Measurements from ENCODE around the gene ARPP21.

The ARPP21 gene

GRCh38 chr3:35737527-35737926 is 98.2 kb downstream of the ARPP21 start:
- DNase-seq (ENCODE audit: low read depth in 2 of 2): no peak

GRCh38 chr3:35737934-35738706 is 98.8 kb downstream of the ARPP21 start:
- no peak for DNase-seq (ENCODE audit: low read depth in 2 of 2)

- DNase-seq (ENCODE audit: low read depth in 2 of 2): no peak
Observed at GRCh38 chr3:35739181-35739809, 100.0 kb downstream of the ARPP21 start.

DNA sequence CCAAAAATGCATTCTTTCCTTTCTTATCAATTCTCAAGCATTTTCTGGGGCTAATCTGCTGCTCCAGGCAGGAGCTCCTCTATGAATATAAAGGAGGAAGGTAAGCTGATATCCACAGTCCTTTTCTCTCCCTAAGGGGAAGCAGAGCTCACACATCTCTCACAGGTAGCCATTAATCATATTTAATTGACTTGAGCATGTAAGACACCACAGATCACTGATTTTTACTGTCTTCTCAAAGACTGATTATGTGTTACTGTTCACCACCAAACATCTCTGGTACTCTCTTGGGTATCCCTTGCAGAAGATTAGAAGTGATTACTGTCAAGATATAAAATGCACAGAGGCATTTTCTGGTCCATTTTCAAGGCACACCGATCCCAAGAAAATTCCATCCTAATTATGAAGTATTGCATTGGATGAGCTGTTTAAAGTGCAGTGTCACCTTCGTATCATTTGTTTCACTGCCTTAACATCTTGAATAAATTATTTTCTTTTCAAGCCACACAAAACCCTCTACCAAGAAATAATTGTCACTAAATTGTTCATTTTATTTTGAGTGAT is 100.7 kb downstream of the ARPP21 start:
- DNase-seq (ENCODE audit: low read depth in 2 of 2): no peak

DNA sequence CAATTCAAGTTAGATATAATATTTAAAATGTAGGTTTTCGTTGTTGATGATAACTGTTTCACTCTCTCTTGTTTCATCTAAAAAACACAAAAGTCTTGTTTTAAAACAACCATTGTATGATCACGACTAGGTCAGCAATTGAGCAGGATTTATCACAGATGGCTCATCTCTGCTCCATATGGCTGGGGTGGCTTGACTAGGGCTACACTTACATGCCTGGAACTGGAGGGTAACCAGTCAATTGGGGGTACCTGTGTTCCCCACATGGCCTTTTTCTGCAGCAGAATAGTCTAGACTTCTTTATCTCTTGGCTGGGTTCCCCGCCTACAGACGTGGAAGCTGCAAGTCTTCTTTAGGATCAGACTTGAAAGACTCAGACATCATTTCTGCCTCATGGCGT is 103.9 kb downstream of the ARPP21 start:
- no peak for DNase-seq (ENCODE audit: low read depth in 2 of 2)

- no peak for DNase-seq (ENCODE audit: low read depth in 2 of 2)
Observed at GRCh38 chr3:35744419-35744818, 105.1 kb downstream of the ARPP21 start.

- DNase-seq (ENCODE audit: low read depth in 2 of 2): no peak
Observed at GRCh38 chr3:35745351-35745750, 106.0 kb downstream of the ARPP21 start.

DNA sequence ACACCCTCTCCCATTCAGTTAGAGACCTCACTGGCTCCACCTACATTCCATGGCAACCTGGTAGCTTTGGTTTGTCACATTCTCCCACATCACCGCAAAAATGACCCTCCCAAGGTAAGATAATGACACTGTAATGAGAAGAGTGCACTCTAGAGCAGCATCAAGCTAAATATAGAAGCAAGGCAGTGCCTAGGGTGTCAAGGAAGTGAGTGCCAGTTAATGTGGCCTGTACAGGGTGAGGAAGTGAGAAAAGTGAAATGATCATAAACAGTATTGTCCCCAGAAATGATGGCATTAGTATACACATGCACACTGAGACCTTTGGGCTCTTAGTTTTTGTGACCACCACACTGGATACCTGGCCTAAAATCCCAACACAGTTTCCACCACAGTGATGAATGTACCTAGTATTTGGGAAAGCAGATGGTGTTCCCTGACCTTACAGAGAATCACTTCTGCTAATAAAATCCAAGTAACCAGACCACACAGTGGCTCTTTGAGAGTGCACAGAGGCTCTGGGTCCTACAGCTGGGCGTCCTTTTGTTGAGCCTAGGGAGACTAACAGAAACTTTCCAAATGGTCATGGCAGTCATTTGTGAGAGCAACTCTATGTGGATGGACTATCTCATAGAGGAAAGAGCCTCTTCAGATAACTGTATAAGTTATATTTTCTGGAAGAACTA is 106.6 kb downstream of the ARPP21 start:
- DNase-seq (ENCODE audit: low read depth in 2 of 2): no peak

DNA sequence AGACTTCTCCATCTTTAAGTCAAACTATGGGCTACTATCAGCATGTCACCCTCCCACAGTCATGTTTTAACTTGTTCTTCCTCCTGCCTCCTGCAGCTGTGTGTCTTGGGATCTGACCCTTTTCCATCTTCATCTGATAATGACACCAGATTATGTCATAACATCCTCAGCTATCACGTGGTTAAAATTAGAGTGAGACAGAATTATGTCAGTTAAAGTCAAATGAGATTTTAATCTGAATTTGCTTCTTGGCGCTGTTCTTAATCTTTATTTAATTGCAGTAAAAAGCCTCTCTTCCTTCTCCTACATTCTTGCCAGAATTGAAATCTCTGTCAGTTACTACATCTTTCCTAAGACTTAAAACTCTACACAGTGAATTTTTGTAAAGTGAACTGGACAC is 107.2 kb downstream of the ARPP21 start:
- no peak for DNase-seq (ENCODE audit: low read depth in 2 of 2)

- DNase-seq (ENCODE audit: low read depth in 2 of 2): no peak
Observed at GRCh38 chr3:35748144-35748543, 108.8 kb downstream of the ARPP21 start.

DNA sequence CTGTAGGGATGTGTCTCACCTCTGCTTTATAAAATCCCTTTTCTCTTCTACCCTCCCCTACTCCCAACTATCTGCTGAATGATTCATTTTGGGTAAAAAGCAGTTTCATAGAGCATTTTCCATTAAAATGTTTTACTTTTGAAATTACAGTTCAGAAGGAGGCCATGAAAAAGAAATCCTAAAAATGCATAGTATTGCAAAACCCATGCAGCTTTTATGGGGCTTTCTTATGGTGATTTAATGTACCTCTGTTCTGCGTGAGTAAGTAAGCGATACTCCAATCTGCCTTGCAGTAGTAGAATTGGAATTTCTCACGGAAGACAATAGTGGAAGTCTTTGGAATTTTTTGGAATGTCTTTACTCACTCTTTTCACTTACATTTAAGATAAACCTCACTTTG is 111.9 kb downstream of the ARPP21 start:
- DNase-seq (ENCODE audit: low read depth in 2 of 2): no peak

- no peak for DNase-seq (ENCODE audit: low read depth in 2 of 2)
Observed at GRCh38 chr3:35757991-35758757, 118.8 kb downstream of the ARPP21 start.

DNA sequence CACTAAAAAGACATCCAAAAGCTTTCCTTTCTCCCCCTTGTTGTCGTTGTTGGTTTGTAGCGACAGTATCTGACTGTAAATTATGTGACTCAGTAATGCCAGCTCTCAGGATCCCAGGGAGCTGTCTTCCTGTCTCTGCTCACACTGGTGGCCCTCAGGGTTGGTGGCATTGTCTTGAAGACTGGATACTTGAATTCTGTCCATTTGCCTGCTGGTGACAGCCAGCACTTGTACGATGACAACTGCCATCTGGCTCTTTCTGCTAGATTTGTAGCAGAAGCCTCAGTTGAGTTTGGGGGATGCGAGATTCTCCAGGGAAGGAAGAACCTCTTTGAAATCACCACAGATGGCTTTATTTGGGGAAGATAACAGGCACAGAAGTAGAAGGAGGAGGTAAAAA is 120.8 kb downstream of the ARPP21 start:
- no peak for DNase-seq (ENCODE audit: low read depth in 2 of 2)

- no peak for DNase-seq (ENCODE audit: low read depth in 2 of 2)
Observed at GRCh38 chr3:35761311-35761710, 122.0 kb downstream of the ARPP21 start.

DNA sequence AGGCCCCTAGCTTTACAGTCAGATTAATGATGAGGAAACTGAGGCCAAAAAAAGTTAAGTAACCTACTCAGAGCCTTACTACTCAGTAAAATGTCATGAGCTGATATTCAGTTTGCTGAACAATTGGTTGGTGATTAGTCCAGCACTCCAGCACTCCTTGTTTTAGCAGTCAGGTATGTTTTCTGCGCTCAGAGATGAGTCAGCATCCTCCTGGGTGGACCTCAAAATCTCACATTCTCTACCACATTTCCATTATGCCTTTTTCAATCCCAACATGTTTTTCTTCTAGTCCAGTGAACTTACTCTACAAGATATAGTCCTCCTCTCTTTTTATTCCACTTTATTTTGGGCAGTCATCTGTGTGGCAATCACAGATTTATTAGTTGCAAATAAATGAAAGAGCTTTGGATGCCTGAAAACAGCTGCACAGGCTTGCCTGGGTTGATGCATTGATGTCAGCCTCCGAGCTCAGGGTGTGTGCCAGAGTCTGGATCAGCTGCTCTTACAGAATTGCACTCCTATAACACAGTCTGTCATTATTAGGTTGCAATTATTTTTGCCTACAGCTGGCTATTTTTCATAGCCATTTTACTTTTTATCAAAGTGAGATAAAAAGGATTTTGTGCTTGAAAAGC is 133.2 kb downstream of the ARPP21 start:
- DNase-seq (ENCODE audit: low read depth in 2 of 2): no peak

DNA sequence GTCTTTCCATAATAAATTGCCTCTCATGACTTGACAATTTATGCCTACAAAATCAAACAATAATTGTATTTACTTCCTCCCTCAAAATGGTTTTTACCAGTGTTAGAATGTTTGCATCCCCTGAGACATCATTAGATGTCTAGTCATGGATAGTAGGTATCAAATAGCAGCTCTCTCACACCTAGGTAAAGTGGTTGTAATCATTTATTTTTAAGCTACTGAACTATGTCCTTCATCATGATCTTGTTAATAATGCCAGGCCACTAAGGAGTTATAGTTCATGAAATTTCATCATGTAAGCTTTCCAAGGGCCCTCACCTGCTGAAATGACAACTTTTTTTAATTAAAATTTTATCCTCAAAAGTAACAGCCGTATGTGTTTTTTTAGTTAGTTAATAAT is 134.1 kb downstream of the ARPP21 start:
- no peak for DNase-seq (ENCODE audit: low read depth in 2 of 2)

DNA sequence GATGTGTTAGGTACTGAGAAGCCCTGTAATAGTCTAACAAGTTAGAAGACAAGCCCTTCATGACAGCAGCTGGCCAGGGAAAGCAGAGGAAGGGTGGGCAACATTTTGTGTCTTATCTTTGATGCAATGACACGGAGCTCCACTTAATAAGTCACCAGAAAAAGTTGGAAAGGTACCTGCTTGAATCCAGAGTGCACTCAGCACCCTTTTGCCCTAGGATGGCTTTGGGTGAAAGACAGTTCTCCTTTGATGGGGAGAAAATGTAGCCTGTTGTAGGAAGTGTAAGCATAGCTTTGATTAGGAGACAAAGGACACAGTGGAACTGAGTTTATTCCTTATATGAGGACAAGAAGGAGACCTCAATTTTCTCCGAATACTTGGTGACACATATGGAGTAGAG is 137.0 kb downstream of the ARPP21 start:
- DNase-seq (ENCODE audit: low read depth in 2 of 2): no peak

GRCh38 chr3:35777065-35777464 is 137.7 kb downstream of the ARPP21 start:
- DNase-seq (ENCODE audit: low read depth in 2 of 2): no peak

GRCh38 chr3:35777563-35778554 is 138.5 kb downstream of the ARPP21 start:
- DNase-seq (ENCODE audit: low read depth in 2 of 2): no peak

DNA sequence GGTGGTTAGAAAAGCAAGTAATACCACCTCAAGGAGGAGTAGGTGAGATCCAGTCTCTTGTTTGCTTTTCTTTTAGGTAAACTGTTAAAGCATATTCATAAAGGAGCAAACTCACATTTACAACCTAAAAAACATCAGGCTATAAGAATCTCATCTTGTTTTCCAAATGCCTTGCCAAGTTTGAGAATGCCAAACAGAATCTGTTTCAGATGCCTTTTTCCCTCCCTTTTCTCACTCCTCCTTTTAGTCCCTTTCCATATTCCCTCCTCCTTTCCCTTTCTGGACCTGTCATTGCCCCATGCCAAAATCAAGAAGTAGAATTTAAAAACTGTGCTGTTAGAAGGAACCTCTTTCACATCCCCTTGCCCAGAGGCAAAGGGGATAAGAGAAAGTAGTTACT is 140.3 kb downstream of the ARPP21 start:
- DNase-seq (ENCODE audit: low read depth in 2 of 2): no peak
